Stromal cell of bone marrow (primary cell): ENCODE measurements around the gene FAAP20.

Experiments
- DNase-seq: peaks from one replicate; pipeline ENCODE4 v3.0.0-alpha.2; 2012; ENCODE audit warnings: low read depth

The FAAP20 gene

DNA sequence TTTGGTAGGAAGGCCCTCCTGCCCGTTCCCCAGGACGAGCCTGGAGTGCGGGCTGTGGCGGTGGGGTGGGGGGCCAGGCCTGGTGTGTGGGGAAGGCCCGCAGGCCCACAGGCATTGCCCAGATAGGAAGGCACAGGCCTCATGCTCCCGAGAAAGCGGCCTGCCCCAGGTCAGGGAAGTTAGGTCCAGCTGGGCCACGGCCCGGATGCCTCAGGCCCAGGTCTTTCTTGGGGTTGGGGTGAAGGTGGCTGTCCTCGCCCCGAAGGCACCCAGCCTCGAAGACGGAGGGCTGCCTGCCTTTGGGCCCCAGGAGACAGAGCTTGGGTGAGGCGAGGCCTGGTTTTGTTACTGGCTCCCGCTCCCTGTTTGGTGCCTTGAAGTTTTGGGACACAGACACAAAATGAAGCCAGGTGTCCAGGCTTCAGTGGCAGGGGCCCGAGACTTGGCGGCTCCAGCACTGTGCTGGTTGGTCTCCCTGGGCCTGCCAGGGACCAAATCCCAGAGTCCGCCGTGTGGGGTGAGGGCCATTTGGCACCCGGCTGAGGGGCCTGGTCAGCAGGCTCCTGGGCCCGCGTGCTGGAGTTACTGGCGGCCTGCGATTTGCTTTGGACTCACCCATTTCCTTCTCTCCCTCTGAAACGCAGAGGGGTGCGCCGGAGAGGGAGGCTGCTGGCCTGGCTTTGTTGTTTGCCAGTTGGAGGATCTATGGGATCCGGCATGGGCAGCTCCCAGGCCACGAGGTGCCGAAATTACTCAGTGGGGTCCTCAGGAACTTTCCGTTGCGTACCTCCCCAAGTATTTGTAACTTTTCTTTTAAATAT is 35.5 kb upstream of the FAAP20 start:
- DNase-seq = no peak

DNA sequence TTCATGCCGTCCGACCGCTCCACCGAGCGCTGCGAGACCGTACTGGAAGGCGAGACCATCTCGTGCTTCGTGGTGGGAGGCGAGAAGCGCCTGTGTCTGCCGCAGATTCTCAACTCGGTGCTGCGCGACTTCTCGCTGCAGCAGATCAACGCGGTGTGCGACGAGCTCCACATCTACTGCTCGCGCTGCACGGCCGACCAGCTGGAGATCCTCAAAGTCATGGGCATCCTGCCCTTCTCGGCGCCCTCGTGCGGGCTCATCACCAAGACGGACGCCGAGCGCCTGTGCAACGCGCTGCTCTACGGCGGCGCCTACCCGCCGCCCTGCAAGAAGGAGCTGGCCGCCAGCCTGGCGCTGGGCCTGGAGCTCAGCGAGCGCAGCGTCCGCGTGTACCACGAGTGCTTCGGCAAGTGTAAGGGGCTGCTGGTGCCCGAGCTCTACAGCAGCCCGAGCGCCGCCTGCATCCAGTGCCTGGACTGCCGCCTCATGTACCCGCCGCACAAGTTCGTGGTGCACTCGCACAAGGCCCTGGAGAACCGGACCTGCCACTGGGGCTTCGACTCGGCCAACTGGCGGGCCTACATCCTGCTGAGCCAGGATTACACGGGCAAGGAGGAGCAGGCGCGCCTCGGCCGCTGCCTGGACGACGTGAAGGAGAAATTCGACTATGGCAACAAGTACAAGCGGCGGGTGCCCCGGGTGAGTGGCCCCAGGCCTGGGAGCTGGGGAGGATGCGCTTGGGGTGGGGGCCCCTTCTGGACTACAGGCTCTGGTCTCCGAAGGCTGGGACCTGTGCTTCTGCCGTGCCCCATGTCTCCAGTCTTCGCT is 34.7 kb upstream of the FAAP20 start:
- no peak for DNase-seq

DNA sequence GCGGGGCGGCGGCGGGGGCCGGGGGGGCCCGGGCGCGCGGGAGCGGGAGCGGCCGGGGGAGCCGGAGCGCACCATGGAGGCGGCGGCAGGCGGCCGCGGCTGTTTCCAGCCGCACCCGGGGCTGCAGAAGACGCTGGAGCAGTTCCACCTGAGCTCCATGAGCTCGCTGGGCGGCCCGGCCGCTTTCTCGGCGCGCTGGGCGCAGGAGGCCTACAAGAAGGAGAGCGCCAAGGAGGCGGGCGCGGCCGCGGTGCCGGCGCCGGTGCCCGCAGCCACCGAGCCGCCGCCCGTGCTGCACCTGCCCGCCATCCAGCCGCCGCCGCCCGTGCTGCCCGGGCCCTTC is 34.1 kb upstream of the FAAP20 start:
- no peak for DNase-seq

DNA sequence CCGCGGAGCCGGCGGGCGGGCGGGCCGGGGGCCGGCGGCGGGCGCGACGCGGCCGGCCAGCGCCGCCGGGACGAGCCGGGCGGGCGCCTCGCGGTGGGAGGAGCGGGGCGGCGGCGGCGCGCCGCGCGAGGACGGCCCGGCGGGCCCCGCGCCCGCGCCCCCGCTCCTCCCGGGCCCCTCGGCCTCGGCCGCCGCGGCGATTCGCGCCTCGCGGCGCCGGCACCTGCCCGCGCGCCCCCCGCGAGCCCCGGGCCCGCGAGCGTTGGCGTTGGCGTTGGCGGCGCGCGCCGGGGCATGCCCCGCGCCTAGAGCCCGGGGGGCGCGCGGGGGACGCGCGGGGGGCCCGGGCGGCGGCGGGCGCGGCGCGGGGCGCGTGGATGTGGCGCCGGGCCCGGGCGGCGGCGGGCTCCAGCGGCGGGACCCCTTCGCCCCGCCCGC is 33.6 kb upstream of the FAAP20 start, which contains the start of gene SKI:
Gene SKI (plus strand): TSS at position 163 of the 438 bp plus-strand sequence. CDS start 448 bp downstream, outside the sequence.
- DNase-seq = no peak

DNA sequence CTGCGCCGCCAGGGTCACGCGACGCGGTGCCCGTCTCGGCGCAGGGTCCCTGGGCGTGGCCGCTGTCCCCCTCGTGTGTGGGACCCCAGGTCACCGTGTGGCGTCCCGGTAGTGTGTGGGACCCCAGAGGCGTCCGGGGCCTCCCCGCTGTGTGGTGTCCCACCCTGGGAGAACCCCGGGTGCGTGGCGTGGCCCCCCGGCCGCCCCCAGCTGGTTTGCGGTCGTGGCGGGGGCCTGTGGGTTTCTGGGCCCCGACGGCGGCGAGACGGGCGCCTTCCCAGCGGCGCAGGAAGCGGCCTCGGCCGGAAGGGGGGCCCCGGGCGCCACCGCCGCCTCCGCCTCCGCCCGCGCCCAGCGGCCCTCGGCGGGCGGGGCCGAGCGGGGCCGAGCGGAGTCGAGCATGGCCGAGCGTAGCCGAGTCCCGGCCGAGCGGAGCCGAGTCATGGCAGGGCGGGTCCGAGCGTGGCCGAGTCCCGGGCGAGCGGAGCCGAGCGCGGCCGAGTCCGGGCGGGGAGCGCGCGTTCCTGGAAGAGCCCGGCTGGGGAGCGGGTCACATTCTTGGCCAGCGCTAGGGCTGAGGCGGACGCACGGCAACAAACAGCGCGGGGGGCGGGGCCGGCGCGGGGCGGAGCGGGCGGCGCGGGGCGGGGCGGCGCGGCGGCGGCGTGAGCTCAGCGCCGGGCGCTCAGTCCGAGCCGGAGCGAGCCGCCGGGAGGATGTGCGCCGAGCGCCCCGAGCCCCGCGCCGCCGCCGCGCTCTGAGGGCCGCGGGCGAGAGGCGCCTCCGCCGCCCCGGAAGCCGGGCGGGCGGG is 33.0 kb upstream of the FAAP20 start:
- peak; percentile 89 for DNase-seq

DNA sequence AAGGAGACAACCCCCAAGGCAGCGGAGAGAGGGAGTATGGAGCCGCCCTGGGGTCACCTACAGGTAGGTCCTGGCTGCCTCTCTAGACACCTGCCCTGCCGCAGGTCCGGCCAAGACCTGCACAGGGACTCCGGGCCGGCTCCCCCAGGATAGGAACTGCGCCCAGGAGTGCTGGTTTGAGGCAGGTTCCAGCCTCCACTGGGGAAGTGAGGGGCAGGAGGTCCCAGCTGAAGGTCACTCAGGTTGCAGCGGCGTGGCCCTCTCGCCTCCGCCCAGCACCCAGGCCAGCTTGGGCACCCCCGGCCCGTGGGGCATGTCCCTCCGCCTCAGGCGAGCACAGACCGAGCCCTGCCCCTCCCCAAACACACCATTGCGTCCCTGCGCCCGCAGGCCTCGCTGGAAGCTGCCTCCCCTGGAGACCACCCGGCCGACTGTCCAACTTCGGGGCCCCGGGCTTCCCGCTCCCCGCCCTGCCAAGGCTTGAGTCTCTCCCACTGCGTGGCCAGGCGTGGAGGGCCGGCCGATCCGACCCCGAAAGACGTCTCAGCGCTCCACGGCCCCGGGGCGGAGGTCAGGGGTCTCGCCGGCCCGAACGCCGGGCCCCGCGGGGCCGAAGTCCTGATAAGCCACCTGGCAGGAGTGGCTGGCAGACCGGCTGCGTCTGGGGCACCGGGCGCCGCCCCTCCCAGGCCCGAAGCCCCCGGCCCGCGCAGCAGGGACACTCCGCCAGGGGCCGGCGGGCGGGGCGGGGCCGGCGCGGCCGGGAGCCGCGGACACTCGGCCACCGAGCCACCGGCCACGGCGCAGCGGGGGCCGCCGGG is 32.2 kb upstream of the FAAP20 start:
- DNase-seq = no peak

DNA sequence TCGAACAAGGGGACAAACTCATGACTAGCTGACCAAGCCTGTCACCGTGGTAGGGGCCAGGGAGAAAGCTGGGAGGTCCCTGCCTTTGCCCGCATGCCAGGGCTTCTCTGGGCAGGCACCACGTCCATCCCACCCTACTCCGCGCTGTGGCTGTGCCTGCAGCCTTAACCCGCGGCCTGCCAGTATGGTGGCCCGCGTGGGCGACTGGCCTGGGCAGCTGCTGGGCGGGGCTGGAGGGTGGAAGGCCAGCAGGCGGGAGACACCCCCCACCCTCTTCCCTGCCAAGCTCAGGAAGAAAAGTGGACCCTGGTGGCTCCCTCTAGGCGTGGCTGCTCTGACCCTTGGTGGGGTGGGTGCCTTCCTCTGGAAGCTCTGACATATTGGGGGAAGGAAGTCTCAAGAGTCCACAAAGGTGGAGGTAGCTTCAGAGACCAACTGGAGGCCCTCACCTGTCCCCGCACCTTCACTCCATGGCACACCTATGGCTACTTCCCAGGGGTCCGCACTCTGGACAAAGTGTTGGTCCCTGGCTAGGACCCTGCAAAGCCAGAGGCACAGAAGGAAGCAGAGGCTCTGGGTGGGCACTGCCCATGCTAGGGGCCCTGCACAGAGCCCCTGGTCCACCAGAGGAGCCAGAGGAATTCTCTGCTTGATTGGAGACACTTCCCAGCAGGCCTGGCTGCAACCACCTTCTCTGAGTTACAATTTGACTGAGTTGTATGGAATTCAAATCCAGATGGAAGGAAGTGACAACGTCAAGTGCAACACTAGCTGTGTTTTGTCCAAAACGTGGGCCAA is 30.3 kb upstream of the FAAP20 start:
- DNase-seq = no peak

DNA sequence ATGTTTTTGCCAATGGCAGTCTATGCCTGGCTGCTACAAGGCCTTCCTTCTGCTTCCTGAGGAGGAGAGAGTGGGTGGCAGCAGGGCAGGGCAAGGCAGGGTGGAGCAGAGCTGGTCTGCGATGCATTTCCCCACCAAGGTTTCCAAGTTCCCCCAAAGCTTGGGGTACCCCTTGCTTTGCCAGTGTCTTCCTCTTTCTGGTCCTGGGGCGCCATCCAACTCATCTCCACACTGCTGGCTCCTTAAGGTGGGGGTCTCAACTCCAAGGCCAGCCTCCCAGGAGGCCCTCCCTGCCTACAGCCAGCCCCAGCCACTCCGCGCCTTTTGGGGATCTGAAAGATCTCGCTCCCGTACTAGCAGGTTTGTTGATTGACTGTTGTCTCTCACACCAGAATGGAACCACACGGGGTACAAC is 29.6 kb upstream of the FAAP20 start:
- no peak for DNase-seq

DNA sequence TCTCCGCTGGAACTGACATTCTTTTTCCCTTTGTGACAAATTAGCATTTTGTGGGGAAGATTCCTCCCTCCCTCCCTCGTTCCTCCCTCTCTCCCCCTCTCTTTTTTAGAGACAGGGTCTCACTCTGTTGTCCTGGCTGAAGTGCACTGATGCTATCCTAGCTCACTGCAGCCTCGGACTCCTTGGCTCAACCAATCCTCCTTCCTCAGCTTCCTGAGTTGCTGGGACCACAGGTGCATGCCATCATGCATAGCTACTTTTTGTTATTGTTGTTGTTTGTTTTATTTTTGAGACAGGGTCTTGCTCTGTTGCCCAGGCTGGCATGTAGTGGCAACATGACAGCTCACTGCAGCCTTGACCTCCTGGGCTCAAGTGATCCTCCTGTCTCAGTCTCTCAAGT is 26.7 kb upstream of the FAAP20 start:
- no peak for DNase-seq

DNA sequence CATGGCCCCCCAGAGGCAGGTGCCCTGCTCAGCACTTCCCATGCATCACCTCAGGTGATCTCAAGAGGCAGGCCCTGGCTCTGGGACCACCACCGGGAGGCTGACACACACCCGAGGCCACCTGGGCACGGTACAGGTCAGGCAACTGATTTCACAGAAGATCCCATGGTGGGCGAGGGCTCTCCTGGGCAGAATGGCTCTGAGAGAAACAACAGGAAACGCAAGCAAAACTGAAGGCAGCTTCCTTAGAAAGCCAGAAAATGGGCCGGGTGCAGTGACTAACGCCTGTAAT is 22.1 kb upstream of the FAAP20 start:
- no peak for DNase-seq

DNA sequence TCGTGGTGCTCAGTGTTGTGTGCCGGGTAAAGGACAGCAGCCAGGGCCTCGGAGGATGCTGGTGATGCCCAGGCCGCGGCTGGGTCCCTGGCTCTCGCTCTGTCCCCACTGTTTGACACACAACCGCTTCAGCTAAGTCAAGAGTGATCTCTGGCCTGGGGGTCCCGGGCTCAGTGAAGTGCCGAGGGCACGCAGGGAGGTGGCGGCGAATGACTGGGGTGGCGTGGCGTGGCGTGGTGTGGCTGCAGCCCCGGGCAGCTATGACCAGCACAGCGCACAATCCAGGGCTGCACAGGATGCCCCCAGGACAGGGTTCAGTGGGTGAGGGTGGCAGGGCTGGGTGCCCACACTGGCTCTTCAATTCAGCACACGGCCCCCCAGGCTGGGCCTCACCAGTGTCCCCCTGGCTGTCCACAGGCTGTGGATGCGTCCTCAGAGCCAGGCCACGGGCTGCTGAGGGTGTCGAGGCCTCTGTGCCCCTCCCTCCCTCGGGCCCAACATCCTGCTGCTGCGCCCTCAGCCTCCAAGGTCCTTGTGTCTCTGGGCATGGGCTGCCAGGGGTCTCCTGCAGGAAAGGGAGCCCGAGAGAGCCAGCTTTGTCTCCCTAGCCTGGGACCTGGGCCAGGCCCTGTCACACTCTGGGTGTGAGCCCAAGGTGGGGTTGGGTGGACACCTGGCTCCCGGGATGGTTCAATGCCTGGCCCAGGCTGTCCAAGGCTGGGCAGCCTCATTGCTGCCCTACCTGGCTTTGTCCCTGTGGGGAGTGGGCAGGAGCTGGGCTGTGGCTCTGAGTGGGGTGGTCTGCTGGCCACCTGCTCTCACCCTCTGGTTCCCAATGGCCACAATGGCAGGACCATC is 21.6 kb upstream of the FAAP20 start:
- DNase-seq = no peak

DNA sequence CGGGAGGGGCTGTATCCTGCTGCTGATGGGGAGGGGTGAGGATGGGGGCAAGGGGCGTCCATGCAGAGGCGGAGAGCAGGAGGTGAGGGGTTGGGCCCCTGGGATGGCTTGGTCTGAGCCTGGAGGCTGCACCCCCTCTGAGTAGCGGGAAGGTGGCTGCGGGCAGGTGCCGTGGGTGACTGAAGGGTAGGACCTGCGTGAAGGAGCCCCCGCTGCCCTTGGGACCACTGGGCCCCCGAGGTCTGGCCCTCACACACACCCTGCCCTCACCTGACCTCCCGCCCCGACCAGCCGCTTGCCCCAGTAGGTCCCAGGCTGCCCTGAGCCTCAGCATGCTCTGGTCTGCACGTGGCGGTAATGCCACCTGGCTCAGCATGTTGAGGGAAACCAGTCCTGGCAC is 20.8 kb upstream of the FAAP20 start:
- no peak for DNase-seq

DNA sequence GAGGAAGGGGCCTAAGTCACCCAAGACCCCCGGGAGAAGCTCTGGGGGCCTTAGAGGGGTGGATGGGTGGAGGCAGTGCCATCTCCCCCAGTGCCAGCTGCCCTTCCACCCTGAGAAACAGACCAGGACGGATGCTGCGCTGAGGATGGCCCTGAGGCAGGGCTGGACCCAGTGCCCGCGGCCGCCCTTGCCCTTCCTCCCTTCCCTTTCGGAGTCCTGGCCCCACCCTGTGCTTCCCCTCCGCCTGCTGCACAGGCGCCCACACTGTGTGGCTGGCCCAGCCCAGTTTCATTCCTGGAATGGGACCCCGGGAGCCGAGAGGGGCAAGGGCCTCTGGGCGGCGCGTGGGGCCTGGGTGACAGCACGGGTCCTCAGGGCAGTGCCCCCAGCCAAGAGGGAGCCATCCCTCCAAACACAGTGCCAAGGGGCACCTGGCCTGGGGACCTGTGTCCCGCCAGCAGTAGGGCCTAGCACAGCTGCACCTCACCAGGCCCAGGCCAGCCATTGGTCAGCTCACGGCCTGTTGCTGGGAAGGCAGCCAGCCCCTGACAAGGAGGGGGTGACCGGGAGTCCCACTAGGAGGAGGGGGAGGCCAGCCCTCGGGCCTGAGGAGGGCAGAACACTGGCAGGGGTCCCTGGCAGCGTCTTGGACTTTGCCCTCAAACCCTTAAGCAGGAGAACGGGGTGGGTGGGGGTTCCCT is 20.1 kb upstream of the FAAP20 start:
- no peak for DNase-seq

DNA sequence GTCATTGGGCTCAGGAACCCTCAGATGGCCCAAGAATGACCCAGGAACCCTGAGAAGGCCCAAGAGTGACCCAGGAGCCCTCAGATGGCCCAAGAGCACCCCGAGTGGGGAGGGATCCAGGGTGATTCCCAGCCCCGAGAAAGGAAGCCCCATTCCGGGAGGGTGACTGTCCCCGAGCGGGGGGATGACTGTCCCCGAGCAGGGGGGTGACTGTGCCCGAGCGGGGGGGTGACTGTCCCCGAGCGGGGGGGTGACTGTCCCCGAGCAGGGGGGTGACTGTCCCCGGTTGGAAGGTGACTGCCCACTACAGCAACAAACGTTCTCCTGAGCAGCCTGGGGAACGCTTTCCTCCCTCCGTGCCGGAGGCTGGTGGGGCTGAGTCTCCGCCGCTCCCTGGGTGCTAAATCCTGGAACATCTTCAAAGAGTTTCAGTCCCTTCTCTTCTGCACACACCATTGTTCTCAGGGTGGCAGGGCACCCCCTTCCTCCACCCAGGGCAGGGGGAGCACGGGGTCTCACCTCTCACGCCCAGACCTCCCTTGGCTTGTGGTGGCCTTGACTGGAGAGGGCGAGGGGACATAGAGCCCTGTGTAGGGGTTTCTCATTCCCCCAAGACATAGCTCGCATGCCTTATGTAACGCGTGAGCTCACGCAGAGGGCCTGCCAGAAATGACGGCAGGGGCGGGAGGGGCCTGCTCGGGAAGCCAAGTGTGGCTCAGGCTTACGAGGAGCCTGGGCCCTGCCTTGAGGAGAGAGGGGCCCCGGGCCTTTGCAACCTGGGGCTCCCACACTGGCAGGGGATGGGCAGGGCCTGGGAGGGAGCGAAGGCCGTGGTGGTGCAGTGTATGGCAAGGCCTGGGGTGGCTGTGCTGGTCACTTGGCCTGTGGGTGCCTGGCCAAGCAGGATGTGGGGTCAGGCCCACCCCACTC is 19.3 kb upstream of the FAAP20 start:
- DNase-seq = peak; percentile 87

DNA sequence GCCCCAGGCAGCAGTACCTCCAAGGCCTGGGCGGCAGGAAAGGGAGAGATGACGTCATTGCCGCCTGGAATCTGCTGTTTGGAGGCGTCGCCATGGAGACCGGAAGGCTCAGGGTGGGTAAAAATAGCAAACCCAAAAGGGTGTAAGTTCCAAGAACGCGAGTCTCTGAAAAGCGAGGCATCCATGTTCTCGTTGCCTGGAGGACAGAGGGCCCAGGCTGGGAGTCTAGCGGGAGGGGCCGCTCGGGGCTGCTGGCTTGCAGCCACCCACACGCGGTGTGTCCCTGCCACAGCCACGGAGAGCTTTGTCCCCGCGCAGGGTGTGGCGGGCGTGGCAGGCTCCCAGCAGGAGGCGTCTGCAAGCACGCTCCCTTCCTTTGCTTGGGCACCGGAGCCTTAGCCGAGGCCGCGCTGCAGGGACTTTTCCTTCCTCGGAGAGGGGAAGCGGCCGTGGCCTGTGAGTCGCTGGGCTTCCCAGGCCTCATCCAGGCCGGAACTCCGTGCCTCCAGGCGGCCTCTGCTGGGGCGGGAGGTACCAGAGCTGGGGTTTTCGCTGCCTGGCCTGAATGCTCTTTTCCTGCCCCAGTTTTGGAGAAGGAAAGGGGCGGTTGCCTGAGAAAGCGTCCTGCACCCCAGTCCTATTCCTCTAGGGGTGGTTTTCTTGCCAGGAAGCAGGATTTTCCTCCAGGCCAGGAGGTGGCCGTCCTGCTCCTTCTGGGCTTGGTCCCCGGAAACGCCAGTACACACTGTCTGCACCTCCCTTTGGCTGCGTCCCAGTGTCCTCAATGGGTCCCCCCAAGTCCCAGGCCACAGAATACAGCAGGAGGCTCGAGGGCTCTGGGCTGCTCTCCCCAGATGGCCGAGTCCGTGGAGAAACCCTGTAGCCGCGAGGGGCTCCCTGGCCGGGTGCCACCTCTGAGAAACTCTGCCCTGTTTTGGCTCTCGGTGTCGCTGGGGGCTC is 18.2 kb upstream of the FAAP20 start:
- peak; percentile 97 for DNase-seq

DNA sequence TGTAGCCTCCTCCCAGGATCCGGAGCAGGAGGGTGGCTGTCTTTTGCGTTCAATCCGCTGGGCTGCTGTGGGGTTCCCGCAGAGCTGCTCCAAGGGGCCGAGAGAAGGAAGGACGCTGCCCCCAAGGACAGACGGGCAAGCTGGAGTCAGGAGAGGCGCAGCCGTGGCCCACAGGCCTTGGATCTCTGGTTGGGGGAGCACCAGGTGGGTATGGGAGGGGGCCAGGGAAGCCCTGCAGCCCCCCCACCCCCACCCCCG is 17.6 kb upstream of the FAAP20 start:
- DNase-seq = no peak

DNA sequence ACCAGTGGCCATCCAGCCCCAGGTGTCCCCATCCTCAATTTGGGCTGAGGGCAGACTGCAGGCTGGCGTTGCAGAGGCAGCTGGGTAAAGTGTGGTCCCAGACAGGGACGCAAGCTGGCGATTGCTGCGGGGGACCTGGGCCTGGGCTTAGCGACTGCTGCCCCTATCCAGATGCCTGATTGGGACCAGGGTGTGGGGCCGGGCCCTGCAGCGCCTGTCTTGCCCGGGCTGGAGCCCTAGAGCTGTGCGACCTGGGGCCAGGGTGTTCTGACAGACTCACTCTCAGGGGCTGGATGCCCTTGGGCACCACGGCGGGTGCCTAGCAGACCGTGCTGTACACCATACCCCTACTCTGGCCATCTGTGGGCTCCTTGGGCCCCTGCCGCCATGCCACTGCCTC is 16.2 kb upstream of the FAAP20 start:
- no peak for DNase-seq
